H9 (cell line): Measurements from ENCODE around the gene SLC10A4. TPM values are rescaled to one million over a fixed set of nuclear protein-coding genes. Genes with fewer than 3 reads are reported as not detected.

Source experiments
- DNase-seq: peaks from one replicate; pipeline ENCODE4 v3.0.0-alpha.2; 2017
- H2AFZ ChIP-seq: one replicate; pipeline ENCODE4 v1.6.1; 2013; ENCODE audit warnings: mild to moderate bottlenecking, low read length, control low read depth, moderate library complexity
- H2AK5ac ChIP-seq: 2 replicates; pipeline ENCODE4 v1.6.1; 2013; ENCODE audit warnings: low read length, control low read depth, mixed read lengths; ENCODE audit not compliant: insufficient read length
- H2BK120ac ChIP-seq: one replicate; pipeline ENCODE4 v1.6.1; 2013; ENCODE audit warnings: low read depth, mild to moderate bottlenecking, low read length, control low read depth, inconsistent platforms; ENCODE audit not compliant: poor library complexity, severe bottlenecking
- H2BK12ac ChIP-seq: 2 replicates; pipeline ENCODE4 v1.6.1; 2013; ENCODE audit warnings: low read length, control low read depth, mixed read lengths, low read depth; ENCODE audit not compliant: insufficient read length
- H2BK15ac ChIP-seq: 2 replicates; pipeline ENCODE4 v1.6.1; 2013; ENCODE audit warnings: low read depth, low read length, control low read depth
- H2BK20ac ChIP-seq: one replicate; pipeline ENCODE4 v1.6.1; 2013; ENCODE audit warnings: low read depth, mild to moderate bottlenecking, low read length, control low read depth, inconsistent platforms; ENCODE audit not compliant: poor library complexity, severe bottlenecking
- H2BK5ac ChIP-seq: 2 replicates; pipeline ENCODE4 v1.6.1; 2013; ENCODE audit warnings: low read length, control low read depth, mixed read lengths; ENCODE audit not compliant: insufficient read length
- H3K14ac ChIP-seq: 2 replicates; pipeline ENCODE4 v1.6.1; 2013; ENCODE audit warnings: low read length, control low read depth; ENCODE audit not compliant: insufficient read depth
- H3K18ac ChIP-seq: 2 replicates; pipeline ENCODE4 v1.6.1; 2013; ENCODE audit warnings: low read depth, mild to moderate bottlenecking, mixed read lengths, low read length, control low read depth; ENCODE audit not compliant: insufficient read length
- H3K23ac ChIP-seq: 2 replicates; pipeline ENCODE4 v1.6.1; 2013; ENCODE audit warnings: low read length, control low read depth, mixed read lengths, low read depth; ENCODE audit not compliant: insufficient read length
- H3K23me2 ChIP-seq: 2 replicates; pipeline ENCODE4 v1.6.1; 2013; ENCODE audit warnings: low read depth, mild to moderate bottlenecking, mixed read lengths, low read length, control low read depth; ENCODE audit not compliant: insufficient read length, poor library complexity, severe bottlenecking
- H3K27ac ChIP-seq: 2 replicates; pipeline ENCODE4 v1.5.1; 2013; ENCODE audit warnings: low read length, control low read depth, mixed read lengths, low read depth; ENCODE audit not compliant: insufficient read length
- H3K27me3 ChIP-seq: 2 replicates; pipeline ENCODE4 v1.6.1; 2013; ENCODE audit warnings: low read length, control low read depth, inconsistent platforms; ENCODE audit not compliant: insufficient read depth
- H3K4ac ChIP-seq: 2 replicates; pipeline ENCODE4 v1.6.1; 2013; ENCODE audit warnings: low read depth, mild to moderate bottlenecking, control low read depth, inconsistent platforms, low read length, moderate library complexity
- H3K4me1 ChIP-seq: 2 replicates; pipeline ENCODE4 v1.6.1; 2013; ENCODE audit warnings: low read length, control low read depth, inconsistent platforms; ENCODE audit not compliant: insufficient read depth
- H3K4me2 ChIP-seq: 2 replicates; pipeline ENCODE4 v1.6.1; 2013; ENCODE audit warnings: low read length, control low read depth, mixed read lengths; ENCODE audit not compliant: insufficient read length, insufficient read depth
- H3K56ac ChIP-seq: 2 replicates; pipeline ENCODE4 v1.6.1; 2013; ENCODE audit warnings: low read depth, mild to moderate bottlenecking, mixed read lengths, low read length, control low read depth; ENCODE audit not compliant: insufficient read length
- H3K79me1 ChIP-seq: 2 replicates; pipeline ENCODE4 v1.6.1; 2013; ENCODE audit warnings: low read depth, mild to moderate bottlenecking, moderate library complexity, low read length, control low read depth, inconsistent platforms; ENCODE audit not compliant: insufficient read depth, poor library complexity, severe bottlenecking
- H3K79me2 ChIP-seq: 2 replicates; pipeline ENCODE4 v1.6.1; 2013; ENCODE audit warnings: low read length, control low read depth, inconsistent platforms; ENCODE audit not compliant: insufficient read depth
- H3K9ac ChIP-seq: 2 replicates; pipeline ENCODE4 v1.6.1; 2013; ENCODE audit warnings: low read length, control low read depth, mixed read lengths; ENCODE audit not compliant: insufficient read length; ENCODE audit errors: extremely low read depth
- H3K9me3 ChIP-seq: one replicate; pipeline ENCODE4 v1.6.1; 2013; ENCODE audit warnings: low read depth, low read length, inconsistent platforms; ENCODE audit not compliant: control insufficient read depth
- H3T11ph ChIP-seq: one replicate; pipeline ENCODE4 v1.6.1; 2013; ENCODE audit warnings: mild to moderate bottlenecking, low read length, control low read depth, inconsistent platforms
- H4K20me1 ChIP-seq: one replicate; pipeline ENCODE4 v1.6.1; 2013; ENCODE audit not compliant: control insufficient read depth, insufficient read length, insufficient read depth
- H4K5ac ChIP-seq: 2 replicates; pipeline ENCODE4 v1.6.1; 2013; ENCODE audit warnings: low read depth, mild to moderate bottlenecking, mixed read lengths, low read length, control low read depth; ENCODE audit not compliant: insufficient read length
- H4K8ac ChIP-seq: replicated peaks from 2 replicates; pipeline ENCODE4 v1.6.1; 2013; ENCODE audit warnings: low read length, control low read depth, mixed read lengths, low read depth; ENCODE audit not compliant: insufficient read length
- H4K91ac ChIP-seq: 2 replicates; pipeline ENCODE4 v1.6.1; 2013; ENCODE audit warnings: low read depth, mild to moderate bottlenecking, moderate library complexity, mixed read lengths, low read length, control low read depth; ENCODE audit not compliant: insufficient read length
- H3K27ac Mint-ChIP-seq, 3 experiments: 2 replicates in 2 of 3; 3 replicates in 1 of 3; pipeline ENCODE4 v1.8.0; 2020 to 2021; ENCODE audit warnings: mixed read lengths in 3 of 3, mild to moderate bottlenecking in 1 of 3, moderate library complexity in 1 of 3
- H3K27me3 Mint-ChIP-seq: 2 replicates; pipeline ENCODE4 v1.8.0; 2021; ENCODE audit warnings: low read depth, mild to moderate bottlenecking, moderate library complexity, mixed read lengths
- H3K36me3 Mint-ChIP-seq, 3 experiments: 2 replicates in 2 of 3; 3 replicates in 1 of 3; pipeline ENCODE4 v1.8.0; 2020 to 2021; ENCODE audit warnings: low read depth in 3 of 3, mixed read lengths in 3 of 3; ENCODE audit not compliant: insufficient read depth in 1 of 3
- H3K4me1 Mint-ChIP-seq, 2 experiments: 2 replicates each; pipeline ENCODE4 v1.8.0; 2020; ENCODE audit warnings: mixed read lengths in 2 of 2
- H3K4me3 Mint-ChIP-seq, 2 experiments: 2 replicates in 1 of 2; 3 replicates in 1 of 2; pipeline ENCODE4 v1.8.0; 2020 to 2021; ENCODE audit warnings: mild to moderate bottlenecking in 2 of 2, mixed read lengths in 2 of 2, moderate library complexity in 1 of 2
- H3K9me3 Mint-ChIP-seq, 2 experiments: 2 replicates in 1 of 2; 3 replicates in 1 of 2; pipeline ENCODE4 v1.8.0; 2020; ENCODE audit warnings: mild to moderate bottlenecking in 2 of 2, mixed read lengths in 2 of 2, moderate library complexity in 1 of 2
- CTCF ChIP-seq: fragments of 200-600 bp; sonication (generic); conservative IDR thresholded peaks from 3 replicates; pipeline ENCODE4 v1.8.0; 2021; ENCODE audit warnings: antibody characterized with exemption, mild to moderate bottlenecking
- WGBS: extraction: QIAGEN DNeasy Blood & Tissue Kit; methylation state at CpG from one replicate; pipeline ENCODE4 v1.1.7; 2013; ENCODE audit warnings: missing lambda C conversion rate, low lambda C conversion rate, mixed read lengths; ENCODE audit not compliant: insufficient read length; ENCODE audit errors: extremely low coverage; 5-methylcytosine and 5-hydroxymethylcytosine counted together
- total RNA-seq: library from RNA; stranded (reverse); gene quantifications from 2 replicates; pipeline ENCODE4 v1.2.1, GENCODE V29; 2021

The SLC10A4 gene
- total RNA-seq, 1 experiment from 2014 or later, result 1.7 TPM

- H3K14ac ChIP-seq, result no peak overlapping the region
- Mint-ChIP-seq H3K4me1 (peaks cover 15 to 17% of the 10 kb centered on the region in 2 experiments), H3K36me3 (no peaks in the 10 kb centered on the region; a peak in 2 of 7 replicates), H3K27ac (no peak overlapping the region), H3K27me3 (peaks cover 51% of the 10 kb centered on the region), H3K9me3 (no peaks in the 10 kb centered on the region; a peak in 1 of 5 replicates), H3K4me3 (no peak overlapping the region)
- no peak overlapping the region for H3T11ph ChIP-seq
- DNase-seq, result no peak
- H3K4me1 ChIP-seq, result no peaks in the 10 kb centered on the region
- no peak overlapping the region for H2BK12ac ChIP-seq
- no peak overlapping the region for H2AK5ac ChIP-seq
- H2BK5ac ChIP-seq, result no peak overlapping the region
- no peaks in the 10 kb centered on the region for H3K79me2 ChIP-seq
- H3K27ac ChIP-seq, result no peak overlapping the region
- no peak overlapping the region for H4K5ac ChIP-seq
- H4K20me1 ChIP-seq, result no peaks in the 10 kb centered on the region
- H3K9ac ChIP-seq, result no peak overlapping the region
- no CpG with 5 or more reads among the region's 1 CpG for WGBS
- no peak overlapping the region for H2BK20ac ChIP-seq
- H3K27me3 ChIP-seq, result peaks cover 22% of the 10 kb centered on the region; the same call in 1 of the 2 replicates
- H3K23ac ChIP-seq, result no peak overlapping the region
- no peaks in the 10 kb centered on the region for H3K79me1 ChIP-seq
- no peak for TF ChIP-seq CTCF
- no peak overlapping the region for H4K8ac ChIP-seq
- peaks cover 4% of the 10 kb centered on the region for H3K23me2 ChIP-seq
- H3K4me2 ChIP-seq, result no peak overlapping the region
- no peak overlapping the region for H3K4ac ChIP-seq
- no peak overlapping the region for H3K56ac ChIP-seq
- no peak overlapping the region for H2BK120ac ChIP-seq
- H4K91ac ChIP-seq, result no peak overlapping the region
- H2BK15ac ChIP-seq, result no peak overlapping the region
- no peaks in the 10 kb centered on the region for H3K9me3 ChIP-seq
- no peak overlapping the region for H3K18ac ChIP-seq
- H2AFZ ChIP-seq, result no peak overlapping the region
These were observed 1.6 kb upstream of the SLC10A4 start for GRCh38 chr4:48481581-48481980.
